Measurements from ENCODE around the gene ZNF546. TPM values are rescaled to one million over a fixed set of nuclear protein-coding genes. Genes with fewer than 3 reads are reported as not detected.

Gene ZNF546
- 1 to 10 TPM; 3.7 to 9.2 (median 6.4) TPM for total RNA-seq
- polyA plus RNA-seq: 1 to 10 TPM; 1.0 to 6.2 (median 1.9) TPM
- long read RNA-seq, donor 1, partial matches to known transcripts: 0 of 2 reads
- long read RNA-seq, donor 1, other reads (novel, unspliced or antisense): 1 of 2 reads
- long read RNA-seq, donor 2, partial matches to known transcripts: 0 of 5 reads
- long read RNA-seq, donor 2, other reads (novel, unspliced or antisense): 2 of 5 reads

- H3K4me1 ChIP-seq: peaks cover 18% of the 10 kb centered on the region
- intact Hi-C loops (cut with DNase I): loop anchor here in 1 of 2 donors (2.0 kb wide), 1 partner anchor 26 kb away; the partner anchor contains the start of gene PSMC4
Measured at GRCh38 chr19:39996811-39997637, at the start of gene ZNF546. ZNF546 (plus strand) TSS chr19:39997060; CDS start chr19:39998327, 1,267 bp downstream.

GRCh38 chr19:39949026-39949747 is 47.7 kb upstream of the ZNF546 start:
- no peak for TF ChIP-seq CTCF (IDR thresholded peaks at IDR 0.05)
- ATAC-seq (no peak), DNase-seq (no peak)
- H3K4me3 ChIP-seq: no peak overlapping the region
- H3K27me3 ChIP-seq (ENCODE audit: insufficient read depth in 3 of 3, low read length in 2 of 3): peaks cover 0 to 16% (median 0%) of the 10 kb centered on the region in 3 donors
- 78 to 85% (median 79%) methylated on average over 2 of the region's 2 CpGs for WGBS, 3 donors
- no peak overlapping the region for H3K27ac ChIP-seq
- intact Hi-C loops (cut with DNase I): no loop called here
- no peaks in the 10 kb centered on the region for H3K36me3 ChIP-seq (ENCODE audit: insufficient read depth in 1 of 2, low read depth in 1 of 2)
- H3K4me1 ChIP-seq: no peaks in the 10 kb centered on the region
- H3K9me3 ChIP-seq: no peaks in the 10 kb centered on the region

More at GRCh38 chr19:39996811-39997637, at the start of gene ZNF546:
- peak; percentile 97 to 98 (median 98) for ATAC-seq
- WGBS, 3 donors: 3 to 5% (median 4%) methylated on average over 53 of the region's 53 CpGs
- H3K36me3 ChIP-seq (ENCODE audit: insufficient read depth in 1 of 2, low read depth in 1 of 2): peaks cover 0 to 31% of the 10 kb centered on the region in 2 donors
- no peak for TF ChIP-seq CTCF (IDR thresholded peaks at IDR 0.05)
- peak within 1 kb of the TSS; percentile 86 for H3K27ac ChIP-seq
- DNase-seq: peak; percentile 92 to 94
- H3K27me3 ChIP-seq (ENCODE audit: insufficient read depth in 3 of 3, low read length in 2 of 3): no peaks in the 10 kb centered on the region
- H3K9me3 ChIP-seq: no peaks in the 10 kb centered on the region
- peak within 1 kb of the TSS; percentile 96 for H3K4me3 ChIP-seq

- ATAC-seq (no peak), DNase-seq (no peak)
- peaks cover 0 to 11% (median 0%) of the 10 kb centered on the region in 3 donors for H3K27me3 ChIP-seq (ENCODE audit: insufficient read depth in 3 of 3, low read length in 2 of 3)
- intact Hi-C loops (cut with DNase I): no loop called here
- H3K27ac ChIP-seq: no peak overlapping the region
- no peak overlapping the region for H3K4me3 ChIP-seq
- TF ChIP-seq CTCF (IDR thresholded peaks at IDR 0.05): no peak
- no peaks in the 10 kb centered on the region for H3K9me3 ChIP-seq
- H3K4me1 ChIP-seq: no peaks in the 10 kb centered on the region
- no peaks in the 10 kb centered on the region for H3K36me3 ChIP-seq (ENCODE audit: insufficient read depth in 1 of 2, low read depth in 1 of 2)
- 87 to 91% (median 89%) methylated on average over 2 of the region's 2 CpGs for WGBS, 3 donors
Measured at GRCh38 chr19:39951065-39951650, 45.7 kb upstream of the ZNF546 start.

- peaks cover 0 to 11% (median 0%) of the 10 kb centered on the region in 3 donors for H3K27me3 ChIP-seq (ENCODE audit: insufficient read depth in 3 of 3, low read length in 2 of 3)
- DNase-seq (no peak), ATAC-seq (no peak)
- H3K4me1 ChIP-seq: no peaks in the 10 kb centered on the region
- intact Hi-C loops (cut with DNase I): no loop called here
- no peak overlapping the region for H3K27ac ChIP-seq
- H3K4me3 ChIP-seq: no peak overlapping the region
- no peaks in the 10 kb centered on the region for H3K9me3 ChIP-seq
- 49 to 60% (median 55%) methylated on average over 3 of the region's 3 CpGs for WGBS, 3 donors
- H3K36me3 ChIP-seq (ENCODE audit: insufficient read depth in 1 of 2, low read depth in 1 of 2): no peaks in the 10 kb centered on the region
- TF ChIP-seq CTCF (IDR thresholded peaks at IDR 0.05): no peak
Measured at GRCh38 chr19:39951686-39952085, 45.2 kb upstream of the ZNF546 start.
